ENCODE data around the gene KCNMA1. TPM values are rescaled to one million over a fixed set of nuclear protein-coding genes. Genes with fewer than 3 reads are reported as not detected.

The KCNMA1 gene
- total RNA-seq, 4 donors from 2014 or later = 146 to 300 (median 265) TPM

DNA sequence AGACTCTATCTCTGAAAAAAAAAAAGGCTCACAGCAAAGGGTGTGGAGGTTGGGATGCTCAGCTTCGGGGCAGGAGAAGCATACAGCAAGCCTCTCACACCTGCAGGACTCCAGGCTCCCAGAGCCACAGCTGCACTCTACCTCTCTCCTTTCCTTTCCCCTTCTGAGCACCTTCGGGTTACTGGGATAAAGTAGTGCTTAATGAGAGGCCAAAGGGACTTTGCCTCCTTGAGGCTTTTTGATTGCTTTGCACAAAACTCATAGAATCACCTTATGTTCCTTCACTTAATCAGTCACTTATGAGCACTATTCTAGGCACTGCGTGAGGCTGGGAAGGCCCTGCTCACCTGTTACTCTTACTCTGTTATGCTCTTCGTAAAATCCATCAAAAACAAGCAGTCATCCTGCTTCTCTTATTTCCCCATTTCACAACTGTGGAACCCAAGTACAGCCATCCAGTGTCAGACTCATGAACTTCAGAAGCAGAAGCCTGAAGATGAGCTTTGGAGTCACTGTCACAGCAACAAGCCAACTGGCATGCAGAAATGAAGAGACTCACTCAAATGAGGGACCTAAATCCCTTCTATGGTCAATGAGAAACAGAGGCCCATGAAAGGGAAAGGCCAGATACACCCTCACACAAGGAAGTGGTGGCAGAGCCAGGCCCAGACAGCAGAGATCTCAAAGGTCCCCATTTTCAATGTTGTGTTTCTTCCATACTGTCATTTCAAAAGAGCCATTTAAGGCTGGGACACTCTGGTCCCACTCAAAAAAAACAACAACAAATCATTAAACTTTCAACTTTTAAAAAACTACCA lies 205.4 kb downstream of the KCNMA1 start:
- WGBS = 91% methylated on average over 4 of the region's 4 CpGs
- Histone ChIP-seq H3K9me3 (no peaks in the 10 kb centered on the region), H3K36me3 (no peaks in the 10 kb centered on the region), H3K27ac (replicated peaks in 1 of 4) (peak overlapping the region in 2 of 4 donors; percentile 25 to 49), H3K27me3 (no peaks in the 10 kb centered on the region), H3K4me1 (peaks cover 0 to 67% (median 51%) of the 10 kb centered on the region in 4 donors), H3K4me3 (no peak overlapping the region)
- no peak for TF ChIP-seq EP300 (IDR thresholded peaks at IDR 0.05)
- TF ChIP-seq, protein P1, sequence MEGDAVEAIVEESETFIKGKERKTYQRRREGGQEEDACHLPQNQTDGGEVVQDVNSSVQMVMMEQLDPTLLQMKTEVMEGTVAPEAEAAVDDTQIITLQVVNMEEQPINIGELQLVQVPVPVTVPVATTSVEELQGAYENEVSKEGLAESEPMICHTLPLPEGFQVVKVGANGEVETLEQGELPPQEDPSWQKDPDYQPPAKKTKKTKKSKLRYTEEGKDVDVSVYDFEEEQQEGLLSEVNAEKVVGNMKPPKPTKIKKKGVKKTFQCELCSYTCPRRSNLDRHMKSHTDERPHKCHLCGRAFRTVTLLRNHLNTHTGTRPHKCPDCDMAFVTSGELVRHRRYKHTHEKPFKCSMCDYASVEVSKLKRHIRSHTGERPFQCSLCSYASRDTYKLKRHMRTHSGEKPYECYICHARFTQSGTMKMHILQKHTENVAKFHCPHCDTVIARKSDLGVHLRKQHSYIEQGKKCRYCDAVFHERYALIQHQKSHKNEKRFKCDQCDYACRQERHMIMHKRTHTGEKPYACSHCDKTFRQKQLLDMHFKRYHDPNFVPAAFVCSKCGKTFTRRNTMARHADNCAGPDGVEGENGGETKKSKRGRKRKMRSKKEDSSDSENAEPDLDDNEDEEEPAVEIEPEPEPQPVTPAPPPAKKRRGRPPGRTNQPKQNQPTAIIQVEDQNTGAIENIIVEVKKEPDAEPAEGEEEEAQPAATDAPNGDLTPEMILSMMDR (IDR thresholded peaks at IDR 0.05) = no peak
- no peak for TF ChIP-seq POLR2AphosphoS5 (IDR thresholded peaks at IDR 0.05)
- TF ChIP-seq POLR2A (IDR thresholded peaks at IDR 0.05; ENCODE audit: low read depth) = no peak
- no peak for DNase-seq (ENCODE audit: extremely low spot score)
- intact Hi-C loops (cut with DNase I) = no loop called here

DNA sequence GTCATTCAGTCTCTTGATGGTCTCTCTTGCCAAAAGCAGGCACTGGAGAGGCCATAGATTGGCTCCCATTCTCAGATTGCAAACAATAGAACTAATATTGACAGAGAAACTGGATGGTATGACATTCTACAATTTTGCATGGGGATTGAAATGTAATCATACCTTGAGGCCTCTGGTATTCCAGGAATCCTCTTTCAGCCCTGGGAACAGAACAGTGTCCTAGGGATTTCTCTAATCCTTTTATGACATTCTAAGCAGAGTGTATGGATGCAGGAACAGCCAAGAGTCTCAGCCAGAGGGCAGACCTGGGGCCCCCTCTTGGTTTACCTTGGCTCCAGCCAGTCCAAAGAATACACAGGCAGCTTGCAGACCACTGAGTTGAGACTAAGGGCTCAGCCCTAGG lies 206.4 kb downstream of the KCNMA1 start:
- intact Hi-C loops (cut with DNase I) = no loop called here
- DNase-seq (ENCODE audit: extremely low spot score) = no peak

DNA sequence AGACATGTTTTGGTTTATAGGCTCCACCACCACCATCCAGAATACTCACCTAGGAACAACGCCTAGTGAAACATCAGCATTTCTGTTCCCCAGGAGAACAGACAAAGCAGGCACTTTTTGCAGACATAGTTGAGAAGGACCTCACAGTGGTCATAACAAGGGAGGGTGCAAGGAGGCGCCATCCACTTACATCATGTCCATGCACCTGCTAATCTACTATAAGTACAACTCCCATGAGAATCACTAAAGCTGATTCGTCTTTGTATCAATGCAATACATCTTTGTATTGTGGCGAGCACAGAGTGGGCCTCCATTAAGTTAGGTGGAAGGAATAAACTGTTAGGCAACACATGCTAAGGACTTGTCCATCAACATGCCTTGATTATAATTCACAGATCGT lies 207.1 kb downstream of the KCNMA1 start:
- peak overlapping the region in 2 of 4 donors; percentile 10 to 70 for H3K27ac ChIP-seq (replicated peaks in 1 of 4)
- H3K36me3 ChIP-seq = no peaks in the 10 kb centered on the region
- H3K27me3 ChIP-seq = no peaks in the 10 kb centered on the region
- TF ChIP-seq, protein P1 (IDR thresholded peaks at IDR 0.05) = no peak
- no peak for TF ChIP-seq POLR2AphosphoS5 (IDR thresholded peaks at IDR 0.05)
- TF ChIP-seq EP300 (IDR thresholded peaks at IDR 0.05) = no peak
- no peak for TF ChIP-seq POLR2A (IDR thresholded peaks at IDR 0.05; ENCODE audit: low read depth)
- WGBS = 86% methylated on average over 5 of the region's 5 CpGs
- H3K4me3 ChIP-seq = no peak overlapping the region
- peaks cover 0 to 66% (median 52%) of the 10 kb centered on the region in 4 donors for H3K4me1 ChIP-seq
- intact Hi-C loops (cut with DNase I) = no loop called here
- no peaks in the 10 kb centered on the region for H3K9me3 ChIP-seq
- DNase-seq (ENCODE audit: extremely low spot score) = no peak

More for the DNA sequence above, 206.4 kb downstream of the KCNMA1 start:
- Histone ChIP-seq H3K9me3 (no peaks in the 10 kb centered on the region), H3K4me3 (no peak overlapping the region), H3K4me1 (peaks cover 0 to 67% (median 55%) of the 10 kb centered on the region in 4 donors), H3K27ac (replicated peaks in 1 of 4) (peak overlapping the region in 2 of 4 donors; percentile 10 to 70), H3K36me3 (no peaks in the 10 kb centered on the region), H3K27me3 (no peaks in the 10 kb centered on the region)
- TF ChIP-seq, protein P1 (IDR thresholded peaks at IDR 0.05) = no peak
- TF ChIP-seq EP300 (IDR thresholded peaks at IDR 0.05) (no peak), POLR2AphosphoS5 (IDR thresholded peaks at IDR 0.05) (no peak), POLR2A (IDR thresholded peaks at IDR 0.05; ENCODE audit: low read depth) (no peak)

DNA sequence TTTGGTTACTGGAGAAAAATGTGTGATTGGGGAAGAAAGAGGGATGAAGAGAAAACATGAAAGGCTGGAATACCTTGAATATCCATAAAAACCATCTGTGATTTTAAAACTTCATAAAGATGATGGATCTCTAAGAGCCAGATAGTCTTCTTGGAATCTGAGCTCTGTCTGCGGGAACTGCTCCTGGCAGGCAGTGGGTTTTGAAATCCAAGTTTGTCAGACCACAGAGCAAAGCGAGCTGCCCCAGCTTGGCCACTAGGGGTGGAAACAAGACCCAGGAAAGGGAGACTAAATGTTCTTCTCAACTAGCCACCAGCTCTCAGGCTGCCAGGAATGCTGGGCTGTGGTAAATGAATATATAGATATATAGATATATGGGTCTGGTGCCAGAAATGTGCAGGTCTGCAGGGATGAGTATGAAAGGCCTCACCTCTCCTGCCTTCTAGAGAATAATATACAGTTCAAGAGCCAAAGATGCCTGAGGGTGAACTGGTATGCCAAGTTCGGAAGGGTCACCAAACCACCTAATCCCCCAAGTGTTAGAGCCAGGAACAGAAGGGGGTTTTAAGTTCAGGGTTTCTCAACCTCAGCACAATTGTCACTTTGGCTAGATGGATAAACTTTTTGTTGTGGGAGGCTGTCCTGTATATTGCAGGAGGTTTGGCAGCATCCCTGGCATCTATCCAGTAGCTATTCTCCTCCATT lies 208.8 kb downstream of the KCNMA1 start:
- Histone ChIP-seq H3K27me3 (no peaks in the 10 kb centered on the region), H3K27ac (replicated peaks in 1 of 4) (peak overlapping the region; percentile 26 to 70 (median 58)), H3K4me1 (peaks cover 0 to 76% (median 65%) of the 10 kb centered on the region in 4 donors), H3K4me3 (no peak overlapping the region), H3K9me3 (no peaks in the 10 kb centered on the region), H3K36me3 (no peaks in the 10 kb centered on the region)
- intact Hi-C loops (cut with DNase I) = no loop called here
- WGBS = 63% methylated on average over 3 of the region's 3 CpGs
- TF ChIP-seq, protein P1 (IDR thresholded peaks at IDR 0.05) = peak; percentile 24 to 57 (median 47)
- TF ChIP-seq EP300 (IDR thresholded peaks at IDR 0.05) = no peak
- no peak for TF ChIP-seq POLR2A (IDR thresholded peaks at IDR 0.05; ENCODE audit: low read depth)
- peak in 1 of 2 donors; percentile 9 for TF ChIP-seq POLR2AphosphoS5 (IDR thresholded peaks at IDR 0.05)
- no peak for DNase-seq (ENCODE audit: extremely low spot score)
